GM21367 (cell line): ENCODE results near the gene ABLIM1.

Experiments used
- ATAC-seq: cut with Tn5 transposase; IDR thresholded peaks from one replicate; pipeline ENCODE4 v1.9.1; 2021; ENCODE audit not compliant: unreplicated experiment

Gene ABLIM1

GRCh38 chr10:114498413-114499111 lies 159.5 kb downstream of the ABLIM1 start:
- ATAC-seq, result peak; percentile 59

DNA sequence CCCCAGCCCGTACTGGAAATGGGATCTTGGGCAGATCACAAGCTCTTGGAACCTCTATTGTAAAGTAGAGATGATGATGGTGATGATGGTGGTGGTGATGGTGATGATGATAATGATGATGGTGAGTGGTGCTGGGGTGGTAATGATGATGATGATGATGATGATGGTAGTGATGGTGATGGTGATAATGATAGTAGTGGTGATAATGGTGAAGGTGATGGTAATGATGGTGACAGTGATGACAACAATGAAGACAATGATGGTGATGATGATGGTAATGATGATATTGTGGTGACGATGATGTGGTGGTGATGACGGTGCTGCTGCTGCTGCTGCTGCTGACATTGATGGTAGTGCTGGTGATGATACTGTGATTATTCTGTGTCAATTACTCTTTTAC lies 162.8 kb downstream of the ABLIM1 start:
- ATAC-seq, result no peak

GRCh38 chr10:114492351-114493037 lies 165.6 kb downstream of the ABLIM1 start:
- ATAC-seq, result no peak

DNA sequence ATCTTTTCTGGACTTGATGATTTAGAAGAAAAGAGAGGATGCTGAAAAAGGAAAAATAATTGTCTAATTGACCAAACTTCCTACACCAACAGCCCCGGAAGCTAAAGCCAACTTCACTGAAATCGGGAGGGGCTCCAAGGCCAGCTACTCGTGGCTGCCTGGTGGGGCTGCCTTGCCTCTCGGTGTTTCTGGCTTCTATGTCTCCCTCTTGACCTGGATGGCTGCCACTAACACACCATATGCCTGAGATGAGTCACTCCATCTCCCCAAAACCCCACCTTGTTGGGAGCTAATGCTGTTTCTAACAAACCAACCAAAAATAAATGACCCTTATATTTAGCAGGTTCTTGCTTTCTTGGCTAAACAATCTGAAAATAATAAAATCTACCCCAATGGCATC lies 166.1 kb downstream of the ABLIM1 start:
- ATAC-seq, result no peak

DNA sequence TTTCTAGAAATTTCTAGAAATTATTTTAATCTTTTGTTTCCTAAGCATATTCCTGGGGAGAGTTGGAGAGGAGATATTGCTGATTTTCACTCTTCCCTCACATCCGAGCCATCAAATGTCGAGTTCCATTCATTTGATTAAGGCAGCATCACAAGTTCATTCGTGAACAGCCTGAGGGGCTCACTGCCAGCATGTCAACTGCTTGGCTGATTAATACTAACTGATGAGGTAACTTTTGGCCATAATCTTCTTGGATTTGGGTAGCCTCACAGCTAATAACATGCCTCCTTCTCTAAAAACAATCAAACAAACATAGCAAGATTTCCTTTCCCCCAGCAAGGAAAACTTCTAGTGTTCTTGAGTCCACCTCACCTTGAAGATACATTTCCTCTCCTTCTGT lies 166.7 kb downstream of the ABLIM1 start:
- ATAC-seq, result no peak

GRCh38 chr10:114489521-114490310 lies 168.4 kb downstream of the ABLIM1 start:
- no peak for ATAC-seq

DNA sequence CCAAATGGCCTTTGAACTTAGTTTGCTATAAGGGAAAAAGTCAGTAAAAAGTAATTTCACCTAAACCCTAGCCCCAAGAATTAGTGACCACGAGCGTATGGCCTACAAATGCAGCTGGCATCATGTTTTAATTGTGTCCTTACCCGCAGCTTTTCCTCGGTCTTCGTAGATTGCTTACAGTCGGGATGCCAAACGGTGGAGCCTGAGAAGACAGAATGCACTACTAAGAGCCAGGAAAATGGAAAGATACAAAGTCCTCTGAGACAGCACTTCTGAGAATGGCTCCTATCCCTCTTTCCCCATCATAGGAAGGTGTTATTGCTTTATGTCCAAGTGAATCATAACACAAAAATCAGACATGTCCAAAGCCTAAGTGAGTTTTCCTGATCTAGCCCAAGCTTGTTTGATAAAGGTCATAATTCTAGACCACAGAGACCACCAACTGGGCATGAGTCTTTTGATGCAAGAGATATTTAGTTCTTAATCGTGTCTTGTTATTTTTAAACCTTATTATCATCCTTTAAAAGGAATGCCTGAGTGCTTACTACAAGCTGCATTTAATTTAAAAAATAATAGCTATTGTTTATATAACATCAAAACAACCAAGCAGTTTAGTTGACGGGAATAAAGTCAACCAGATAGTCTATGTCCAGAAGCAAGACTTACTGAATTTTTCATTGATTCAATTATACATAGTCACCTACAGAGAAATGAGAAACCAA lies 170.1 kb downstream of the ABLIM1 start:
- no peak for ATAC-seq

DNA sequence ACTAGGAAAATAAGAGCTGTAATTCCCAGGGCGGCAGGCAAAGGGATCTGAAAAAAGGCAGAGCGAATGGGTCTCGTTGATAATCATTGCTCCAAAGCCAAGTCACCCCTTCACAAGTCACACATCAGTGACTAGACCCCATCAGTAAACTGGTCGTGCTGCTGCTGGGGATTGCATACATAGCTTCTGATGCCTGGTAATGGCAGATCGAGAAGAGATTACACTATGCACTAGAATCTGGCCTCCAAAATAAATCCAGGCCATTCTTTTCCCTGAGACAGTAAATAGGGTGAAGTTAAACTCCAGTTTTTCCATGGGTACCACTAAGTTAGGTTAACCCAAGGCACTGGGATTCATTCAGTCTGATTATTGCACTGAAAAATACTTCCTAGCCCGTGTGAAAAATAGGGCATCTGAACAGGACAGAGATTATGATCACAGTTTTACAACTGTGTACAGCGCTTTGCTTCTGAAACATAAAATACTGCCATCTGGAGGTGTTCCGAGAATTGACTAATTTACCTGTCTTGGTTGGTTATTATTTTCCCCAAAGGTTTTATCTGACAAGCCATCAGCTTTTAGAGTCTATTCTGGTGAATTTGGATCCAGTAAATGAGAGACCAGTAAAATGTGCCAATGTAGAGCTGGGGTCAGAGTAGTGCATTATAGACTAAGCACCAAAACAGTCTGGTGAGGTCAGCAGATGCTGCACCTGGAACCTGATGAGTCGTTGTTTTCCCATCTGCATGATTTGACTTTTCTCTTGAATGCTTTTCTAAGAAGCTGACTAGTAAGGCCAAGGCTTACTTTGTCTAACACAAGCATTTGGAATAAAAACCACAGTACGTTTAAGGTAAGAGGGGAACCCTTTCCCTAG lies 170.9 kb downstream of the ABLIM1 start:
- no peak for ATAC-seq

DNA sequence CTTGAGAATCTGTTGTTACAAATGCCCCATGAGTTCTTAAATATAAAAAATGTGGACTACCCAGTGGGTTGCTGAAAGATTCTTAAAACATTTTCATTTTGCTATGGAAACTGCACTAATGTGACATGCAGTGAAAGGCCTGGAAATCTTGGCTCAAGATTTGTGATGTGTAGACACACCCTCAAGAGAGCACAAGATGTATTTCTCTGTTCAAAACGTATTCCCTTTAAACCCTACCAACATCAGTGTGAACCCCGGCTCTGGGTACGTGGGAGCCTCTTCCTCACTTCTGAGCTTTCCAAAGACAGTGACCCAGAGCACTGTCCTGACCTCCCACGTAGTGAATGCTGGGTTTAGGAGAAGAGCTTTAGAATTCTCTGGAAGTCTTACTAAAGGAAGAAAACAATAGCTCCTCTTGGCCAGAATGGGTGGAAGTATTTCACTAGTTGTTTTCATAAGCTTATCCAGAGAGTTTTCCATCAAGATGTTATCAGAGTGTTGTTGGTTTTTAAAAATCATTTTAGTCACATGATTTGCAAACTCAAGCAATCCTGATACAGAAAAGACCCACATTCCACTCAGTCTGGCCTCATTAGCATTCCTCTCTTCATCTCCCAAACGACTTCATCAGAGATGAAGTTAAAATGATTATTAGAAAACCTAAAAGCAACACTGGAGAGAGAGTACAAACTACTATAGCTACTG lies 172.2 kb downstream of the ABLIM1 start:
- no peak for ATAC-seq

DNA sequence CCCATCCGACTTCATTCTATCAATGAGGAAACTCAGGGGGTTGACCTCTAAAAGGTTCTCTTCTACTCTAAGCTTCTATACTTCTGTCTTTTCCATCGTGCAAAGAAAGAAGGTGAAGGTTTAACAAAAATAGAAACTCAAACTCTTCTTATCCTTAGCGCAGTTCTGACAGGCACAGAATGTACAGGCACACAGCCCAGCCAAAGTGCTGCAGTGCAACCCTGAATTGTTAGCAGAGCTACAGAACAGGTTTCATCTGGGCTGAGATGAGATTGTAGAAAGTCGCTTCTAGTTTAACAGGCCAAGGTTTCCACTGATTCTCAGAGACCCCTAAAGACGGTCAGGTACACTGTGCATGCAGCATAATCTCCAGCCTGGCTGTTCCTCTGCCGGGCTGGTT lies 174.5 kb downstream of the ABLIM1 start:
- no peak for ATAC-seq

DNA sequence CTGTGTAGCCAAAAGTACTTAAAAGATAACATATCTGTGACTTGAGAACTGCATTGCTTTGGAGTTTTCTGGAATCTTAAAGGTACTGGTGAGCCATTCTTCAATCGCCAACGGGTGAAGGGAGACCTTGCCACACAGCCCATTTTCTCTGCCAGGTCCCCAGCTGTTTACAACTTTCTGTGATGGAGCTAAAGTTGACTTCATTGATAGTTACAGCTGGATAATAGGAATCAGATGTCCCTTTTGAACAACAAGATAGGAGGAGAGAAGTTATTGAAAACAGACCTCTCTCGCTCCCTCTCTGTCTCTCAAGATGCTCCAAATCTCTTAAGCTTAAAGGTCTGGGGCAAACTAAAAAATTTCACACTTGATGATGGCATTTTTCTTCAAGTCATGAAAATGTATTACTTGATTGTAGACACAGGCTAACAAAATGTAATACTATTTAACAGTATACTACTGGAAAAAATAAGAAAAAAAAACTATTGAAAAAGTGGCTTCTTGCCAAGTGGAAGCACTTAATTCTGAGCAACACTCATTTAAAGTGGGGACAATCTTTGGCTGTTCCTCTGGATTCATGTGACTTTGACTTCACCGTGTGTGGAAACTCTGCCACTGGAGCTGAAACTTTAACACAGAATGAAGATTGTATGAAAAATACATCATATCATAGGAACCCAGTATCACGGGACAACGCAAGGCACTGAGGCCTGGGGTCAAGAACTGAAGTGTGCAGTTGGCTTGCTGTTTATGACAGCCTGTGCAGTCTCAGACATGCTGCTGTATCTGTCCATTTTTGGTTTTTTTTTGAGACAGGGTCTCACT lies 175.4 kb downstream of the ABLIM1 start:
- ATAC-seq, result no peak

DNA sequence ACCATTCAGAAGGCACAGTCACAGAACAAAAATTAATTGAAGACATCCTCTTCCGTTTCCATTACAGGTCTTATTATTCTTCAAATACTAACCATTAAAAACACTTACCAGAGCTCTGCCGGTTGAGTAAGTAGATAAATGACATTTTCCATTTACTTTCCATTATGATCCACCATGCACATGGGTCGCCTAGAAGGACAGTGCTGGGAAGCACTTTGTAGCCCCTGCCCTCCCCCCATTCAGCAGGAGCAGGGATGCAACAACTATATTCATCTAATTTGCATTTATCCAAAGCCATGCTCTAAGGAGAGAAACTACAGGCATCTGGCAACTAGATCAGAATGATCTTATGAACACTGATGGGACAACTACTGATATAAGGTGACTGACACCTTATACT lies 177.0 kb downstream of the ABLIM1 start:
- no peak for ATAC-seq

GRCh38 chr10:114479836-114480235 lies 178.2 kb downstream of the ABLIM1 start:
- ATAC-seq, result no peak

- ATAC-seq, result no peak
Observed at GRCh38 chr10:114479307-114479706, 178.8 kb downstream of the ABLIM1 start.

- ATAC-seq, result no peak
Observed at GRCh38 chr10:114478281-114478680, 179.8 kb downstream of the ABLIM1 start.

DNA sequence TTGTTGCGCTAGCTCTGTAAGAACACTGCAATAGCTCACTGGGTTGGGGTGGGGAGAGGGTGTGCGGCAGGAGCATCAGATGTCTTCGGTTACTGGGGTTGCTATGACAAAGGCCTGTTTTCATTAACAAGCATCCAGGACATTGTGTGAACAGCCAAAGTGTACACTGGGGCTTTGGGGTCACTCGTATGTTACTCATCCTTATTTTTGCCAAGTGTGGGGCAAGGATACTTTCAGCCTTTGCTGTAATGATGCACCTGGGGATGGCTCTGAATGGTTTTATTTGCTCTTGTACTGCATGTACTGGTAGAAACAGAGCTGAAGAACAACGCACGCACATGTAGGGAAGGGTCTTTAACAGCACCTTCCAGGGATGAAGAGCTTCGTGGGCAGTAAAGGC lies 180.8 kb downstream of the ABLIM1 start:
- ATAC-seq, result no peak

- ATAC-seq, result no peak
Observed at GRCh38 chr10:114474989-114475388, 183.1 kb downstream of the ABLIM1 start.

GRCh38 chr10:114473776-114474175 lies 184.3 kb downstream of the ABLIM1 start:
- no peak for ATAC-seq

GRCh38 chr10:114472877-114473253 lies 185.2 kb downstream of the ABLIM1 start:
- ATAC-seq, result no peak
